HG02678 (cell line): Measurements from ENCODE around the gene ZNF628.

Experiments
- ATAC-seq: cut with Tn5 transposase; IDR thresholded peaks from one replicate; pipeline ENCODE4 v1.9.1; 2021; ENCODE audit warnings: mild to moderate bottlenecking, moderate library complexity; ENCODE audit not compliant: unreplicated experiment

The ZNF628 gene

DNA sequence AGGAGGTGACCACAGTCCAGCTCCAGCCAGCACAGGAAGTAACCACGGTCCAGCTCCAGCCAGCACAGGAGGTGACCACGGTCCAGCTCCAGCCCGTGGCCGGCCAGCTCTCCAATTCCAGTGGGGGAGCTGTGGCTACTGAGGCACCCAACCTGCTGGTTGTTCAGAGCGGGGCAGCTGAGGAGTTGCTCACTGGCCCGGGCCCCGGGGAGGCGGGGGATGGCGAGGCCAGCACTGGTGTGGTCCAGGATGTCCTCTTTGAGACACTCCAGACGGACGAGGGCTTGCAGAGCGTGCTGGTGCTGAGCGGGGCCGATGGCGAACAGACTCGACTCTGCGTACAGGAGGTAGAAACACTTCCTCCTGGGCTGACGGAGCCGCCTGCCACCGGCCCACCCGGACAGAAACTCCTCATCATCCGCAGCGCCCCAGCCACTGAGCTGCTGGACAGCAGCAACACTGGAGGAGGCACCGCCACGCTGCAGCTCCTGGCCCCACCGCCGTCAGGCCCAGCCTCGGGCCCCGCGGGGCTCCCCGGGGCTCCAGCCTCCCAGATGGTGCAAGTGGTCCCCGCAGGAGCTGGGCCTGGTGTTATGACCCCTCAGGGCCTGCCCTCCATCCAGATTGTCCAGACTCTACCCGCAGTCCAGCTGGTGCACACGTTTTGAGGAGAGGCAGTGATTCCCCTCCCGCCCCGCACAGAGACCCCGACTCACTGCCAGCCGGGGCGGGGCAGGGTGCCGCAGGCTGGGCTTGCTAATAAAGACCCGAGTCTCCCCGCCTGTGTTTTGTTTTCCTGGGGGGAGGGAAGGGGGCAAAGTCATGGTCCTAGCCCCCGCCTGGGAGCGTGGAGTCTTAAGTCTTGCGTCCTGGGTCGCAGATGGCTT lies 7.5 kb downstream of the ZNF628 start:
- no peak for ATAC-seq

DNA sequence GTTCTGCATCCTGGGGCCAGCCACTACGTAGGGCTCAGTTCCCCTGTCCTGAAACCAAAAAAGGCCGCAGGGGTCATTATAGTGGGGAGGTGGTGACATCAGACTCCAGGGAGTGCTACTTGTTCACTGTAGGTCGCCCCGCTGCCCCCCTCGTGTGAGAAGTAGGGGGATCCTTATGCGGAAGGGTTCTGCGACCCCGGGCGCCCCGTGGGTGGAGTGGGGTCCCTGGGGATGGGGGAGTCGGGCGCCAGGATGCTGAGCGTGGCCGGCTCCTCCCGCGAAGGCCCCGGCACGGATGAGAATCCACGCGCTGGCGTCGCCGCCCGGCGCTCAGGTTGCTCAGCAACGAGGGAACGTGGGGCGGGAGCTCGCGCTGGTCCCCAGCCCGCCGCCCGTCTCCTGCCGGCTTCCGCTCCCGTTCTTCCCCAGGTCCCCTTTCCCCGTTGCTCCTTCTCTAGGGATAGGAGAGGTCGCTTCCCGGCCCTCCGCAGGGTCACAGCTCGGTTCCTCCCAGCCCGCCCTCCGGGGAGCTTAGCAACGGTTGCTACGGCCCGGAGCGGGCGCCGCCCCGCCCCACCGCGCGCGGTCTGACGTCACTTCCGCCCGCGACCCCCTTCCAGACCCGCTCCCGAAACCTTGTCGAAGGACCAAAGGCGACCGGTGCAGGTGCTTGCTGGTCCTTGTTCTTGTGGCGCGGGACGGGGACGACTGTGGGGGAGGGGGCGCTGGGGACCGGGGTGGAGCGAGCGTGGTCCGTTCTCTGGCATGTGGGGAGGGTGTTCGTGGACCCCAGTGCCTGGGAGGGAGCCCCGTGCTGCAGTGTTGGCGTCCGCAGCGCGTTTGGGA lies 8.4 kb downstream of the ZNF628 start, which contains the start of gene NAT14:
NAT14 (plus strand) TSS at position 596 of the 846 bp plus-strand sequence. CDS start 521 bp downstream, outside the sequence.
- ATAC-seq = peak; percentile 64

DNA sequence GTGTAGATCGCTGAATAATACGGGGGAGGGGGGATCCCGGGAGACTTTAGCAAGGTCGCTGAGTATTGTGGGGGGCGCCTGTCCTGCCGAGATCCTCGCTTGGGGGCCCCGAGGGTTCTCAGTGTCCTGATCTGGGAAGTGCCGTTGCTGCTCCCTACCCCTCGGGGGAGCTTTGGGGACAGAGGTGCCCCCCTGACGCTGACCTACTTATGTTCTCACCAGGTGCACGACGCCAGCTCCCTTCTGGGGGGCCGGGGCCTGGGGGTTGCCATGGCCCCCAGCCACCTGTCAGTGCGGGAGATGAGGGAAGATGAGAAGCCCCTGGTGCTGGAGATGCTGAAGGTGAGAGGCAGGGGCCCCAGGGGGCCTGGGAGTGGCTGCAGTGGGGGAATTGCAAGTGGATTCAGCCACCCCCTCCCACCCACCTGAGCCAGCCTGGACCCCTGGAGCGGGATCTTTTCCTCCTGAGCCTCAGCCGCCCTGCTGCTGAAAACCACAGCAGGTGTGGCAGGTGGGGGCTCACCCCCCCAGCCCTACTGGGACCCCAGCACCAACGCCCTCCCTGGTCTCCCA lies 9.1 kb downstream of the ZNF628 start:
- no peak for ATAC-seq

GRCh38 chr19:55486043-55486970 lies 9.9 kb downstream of the ZNF628 start:
- no peak for ATAC-seq

- ATAC-seq = no peak
These were observed 10.8 kb downstream of the ZNF628 start for GRCh38 chr19:55486971-55487923.

DNA sequence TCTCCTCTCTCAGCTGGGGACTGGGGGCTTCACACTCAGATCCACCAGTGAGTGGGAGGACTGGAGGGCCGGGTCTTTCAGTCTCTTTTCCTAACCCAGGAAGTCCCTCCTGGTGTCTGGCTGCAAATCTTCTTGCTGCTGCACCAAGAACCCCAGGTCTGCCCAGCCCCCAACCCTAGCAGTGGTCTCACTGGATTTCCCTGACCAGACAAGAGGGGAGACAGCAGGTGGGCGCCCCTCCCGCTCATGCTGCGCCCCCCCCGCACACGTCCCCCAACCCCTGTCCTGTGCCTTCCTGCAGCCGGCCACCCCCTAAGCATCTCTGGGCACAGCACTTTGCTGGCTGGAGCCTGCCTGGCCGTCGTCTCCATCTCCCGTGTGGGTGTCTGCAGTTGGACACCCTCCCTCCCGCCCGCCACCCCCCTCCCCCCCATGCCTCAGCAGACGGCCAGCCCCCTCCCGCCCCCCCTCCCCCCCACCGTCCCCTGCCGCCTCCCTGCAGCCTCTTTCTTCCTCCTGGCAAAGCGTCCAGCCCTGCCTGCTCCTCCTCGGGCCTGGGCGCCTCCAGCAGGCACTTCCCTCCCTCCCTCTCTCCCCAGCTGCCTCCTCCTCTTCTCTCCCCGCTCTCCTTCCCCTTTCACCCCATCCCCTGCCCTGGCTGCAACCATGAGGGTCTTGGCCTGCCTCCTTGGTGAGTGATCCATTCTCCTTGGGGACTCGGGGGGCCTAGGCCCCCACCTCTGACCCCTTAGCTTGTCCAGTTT lies 11.7 kb downstream of the ZNF628 start, which contains the start of gene SSC5D:
SSC5D (plus strand) TSS at position 513 of the 764 bp plus-strand sequence; CDS start at position 667, 154 bp downstream.
- ATAC-seq = no peak

- no peak for ATAC-seq
These were observed 12.7 kb downstream of the ZNF628 start for GRCh38 chr19:55488986-55489710.

DNA sequence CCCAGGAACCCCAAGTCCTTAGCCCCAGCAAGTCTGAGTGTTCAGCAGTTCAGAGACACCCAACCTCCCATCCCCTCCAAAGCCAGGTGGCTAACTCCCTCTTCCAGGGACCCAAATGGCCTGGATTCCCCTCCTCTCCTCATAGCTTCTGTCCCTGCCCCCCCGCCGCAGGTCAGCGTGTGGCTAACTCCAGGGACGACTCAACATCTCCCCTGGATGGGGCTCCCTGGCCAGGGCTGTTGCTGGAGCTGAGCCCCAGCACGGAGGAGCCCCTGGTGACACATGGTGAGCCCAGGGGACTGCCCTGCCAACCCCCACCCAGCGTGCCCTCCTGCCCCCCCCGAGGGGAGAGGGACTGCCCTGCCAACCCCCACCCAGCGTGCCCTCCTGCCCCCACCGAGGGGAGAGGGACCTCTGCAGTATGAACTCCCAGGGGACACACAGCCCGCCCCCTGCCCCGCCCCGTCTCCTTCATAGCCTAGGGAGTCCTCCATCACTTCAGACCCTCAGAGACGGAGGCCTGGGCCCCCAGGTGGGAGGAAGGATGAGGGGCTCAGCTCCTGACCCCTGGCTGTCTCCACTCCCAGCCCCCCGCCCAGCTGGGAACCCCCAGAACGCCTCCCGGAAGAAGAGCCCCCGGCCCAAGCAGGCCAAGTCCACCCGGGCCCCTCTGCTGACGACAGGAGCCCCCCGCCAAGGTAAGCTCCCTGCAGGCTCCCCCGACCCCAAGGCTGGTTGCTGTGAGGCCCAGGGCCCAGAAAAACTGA lies 13.5 kb downstream of the ZNF628 start:
- ATAC-seq = no peak

- ATAC-seq = no peak
These were observed 14.3 kb downstream of the ZNF628 start for GRCh38 chr19:55490478-55491432.

DNA sequence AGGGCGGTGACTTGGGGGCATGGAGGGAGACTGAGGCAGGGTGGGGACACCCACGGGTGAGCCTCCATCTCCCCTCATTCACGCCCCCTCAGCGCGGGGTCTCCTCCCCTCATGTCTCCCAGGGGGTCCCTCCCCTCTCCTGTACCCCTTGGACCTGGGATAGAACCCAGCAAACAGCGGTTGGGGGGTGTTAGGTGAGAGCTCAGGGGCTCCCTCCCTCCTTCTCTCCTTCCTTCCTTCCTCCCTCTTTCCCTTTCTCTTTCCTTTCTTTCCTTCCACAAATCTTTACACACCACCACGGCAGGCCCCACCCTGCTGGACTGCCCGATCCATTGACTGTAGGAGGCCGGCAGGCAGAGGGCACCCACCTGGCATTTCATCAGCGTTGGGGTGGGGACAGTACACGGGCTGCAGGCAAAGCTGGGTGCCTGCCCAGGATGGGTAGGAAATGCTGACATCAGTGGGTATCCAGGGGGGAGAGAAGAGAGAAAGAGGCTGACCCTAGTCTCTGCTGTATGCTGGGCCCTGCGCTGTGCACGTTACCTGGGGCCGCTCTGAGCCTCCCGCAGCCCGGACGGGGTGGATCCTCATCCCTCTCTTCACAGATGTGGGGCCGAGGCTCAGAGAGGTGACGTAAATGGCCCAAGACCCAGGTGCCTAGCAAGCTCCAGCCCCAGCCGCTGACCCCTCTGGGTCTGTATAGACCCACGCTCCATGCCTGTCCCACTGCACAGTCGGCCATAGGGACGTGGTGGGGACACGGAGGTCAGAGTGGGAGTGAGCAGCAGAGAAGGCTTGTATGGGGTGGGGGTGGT lies 15.3 kb downstream of the ZNF628 start:
- no peak for ATAC-seq

DNA sequence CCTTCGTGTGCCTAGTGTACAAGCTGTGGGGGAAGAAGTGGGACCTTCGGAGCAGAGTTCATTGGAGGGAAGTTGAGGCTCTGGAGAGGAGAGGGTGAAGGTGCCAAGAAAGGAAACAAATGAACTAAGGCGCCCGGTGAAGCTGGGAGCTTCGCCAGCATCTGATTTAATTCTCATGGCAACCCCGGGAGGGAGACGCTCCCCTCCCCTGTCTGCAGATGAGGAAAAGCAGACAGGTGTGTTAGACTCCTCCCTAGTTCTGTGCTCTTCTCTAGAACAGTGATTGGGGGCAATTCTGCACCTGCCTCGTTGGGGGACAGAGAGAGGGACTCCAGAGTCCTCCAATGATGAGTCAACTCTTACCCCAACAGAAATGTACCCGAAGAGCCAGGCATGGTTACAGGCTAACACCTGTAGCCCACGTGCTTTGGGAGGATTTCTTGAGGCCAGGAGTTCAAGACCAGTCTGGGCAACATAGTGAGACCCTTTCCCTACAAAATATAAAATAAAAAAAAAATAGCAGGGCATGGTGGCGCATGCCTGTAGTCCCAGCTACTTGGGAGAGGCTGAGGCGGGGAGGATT lies 16.0 kb downstream of the ZNF628 start:
- ATAC-seq = no peak

DNA sequence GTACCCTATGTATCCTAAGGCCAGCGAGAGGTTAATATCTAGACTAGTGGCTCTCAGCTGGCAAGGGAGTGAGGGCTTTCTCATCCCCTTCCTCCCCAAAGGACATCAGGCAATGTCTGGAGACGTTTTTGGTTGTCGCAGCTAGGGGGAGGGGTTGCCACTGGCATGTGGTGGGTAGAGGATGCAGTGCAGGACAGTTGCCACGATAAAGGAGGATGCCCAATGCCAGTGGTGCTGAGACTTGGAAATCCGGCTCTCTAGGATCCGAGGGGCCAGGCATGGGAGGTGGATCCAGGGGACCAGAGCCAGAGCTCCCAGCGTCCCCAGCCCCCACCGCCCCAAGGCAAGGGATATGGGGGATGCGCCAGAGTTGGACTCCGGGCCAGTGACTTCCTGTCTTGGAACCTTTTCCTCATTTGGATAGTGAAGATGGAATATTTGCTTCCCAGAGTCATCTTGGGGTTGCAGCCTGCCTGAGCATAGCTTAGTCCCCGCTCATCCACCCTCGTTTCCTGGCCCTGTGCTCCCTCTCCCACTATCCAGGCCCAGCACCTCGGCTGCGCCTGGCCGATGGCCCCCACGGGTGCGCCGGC lies 16.7 kb downstream of the ZNF628 start:
- no peak for ATAC-seq

DNA sequence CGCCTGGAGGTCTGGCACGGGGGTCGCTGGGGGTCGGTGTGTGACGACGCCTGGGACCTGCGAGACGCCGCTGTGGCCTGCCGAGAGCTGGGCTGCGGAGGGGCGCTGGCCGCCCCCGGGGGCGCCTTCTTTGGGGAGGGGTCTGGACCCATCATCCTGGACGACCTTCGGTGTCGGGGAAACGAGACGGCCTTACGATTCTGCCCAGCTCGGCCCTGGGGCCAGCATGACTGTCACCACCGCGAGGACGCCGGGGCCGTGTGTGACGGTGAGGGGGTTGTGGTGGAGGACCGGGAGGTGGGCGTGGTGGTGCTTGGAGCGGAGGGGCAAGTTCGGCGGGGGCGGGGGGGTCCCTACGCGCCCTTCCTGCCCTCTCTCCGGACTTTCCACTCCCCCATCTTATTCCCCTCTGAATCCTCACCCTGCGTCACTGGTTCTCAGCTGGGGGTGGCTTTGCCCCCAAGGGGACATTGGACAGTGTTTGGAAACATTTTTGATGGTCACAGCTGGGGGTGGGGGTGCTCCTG lies 17.3 kb downstream of the ZNF628 start:
- no peak for ATAC-seq

DNA sequence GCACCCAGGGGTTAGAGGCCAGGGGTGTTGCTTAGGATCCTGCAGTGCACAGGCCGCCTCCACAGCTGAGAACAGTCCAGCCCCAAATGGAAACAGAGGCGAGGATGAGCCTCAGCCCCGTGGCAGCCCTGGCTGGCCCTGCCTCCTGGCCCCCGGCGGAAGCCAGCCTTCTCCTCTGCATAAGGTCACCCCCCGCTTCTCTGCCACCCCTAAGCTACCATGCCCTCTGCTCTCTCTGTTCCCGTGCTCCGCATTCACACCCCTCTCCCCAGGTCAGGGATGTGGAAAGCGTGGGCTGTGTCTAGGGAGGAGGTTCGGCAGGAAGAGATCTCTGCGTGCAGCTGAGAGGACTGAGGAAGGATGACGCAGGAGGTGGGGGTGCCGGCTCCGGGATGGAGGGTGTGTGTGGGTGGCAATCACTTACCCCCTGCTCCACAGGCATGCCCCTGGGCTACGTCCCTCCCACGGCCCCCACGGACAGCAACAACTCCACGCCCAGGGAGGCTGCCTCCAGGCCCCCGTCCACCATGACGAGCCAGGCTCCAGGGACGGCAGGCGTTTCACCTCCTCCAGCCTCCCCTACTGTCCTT lies 17.9 kb downstream of the ZNF628 start:
- ATAC-seq = no peak
